Bronchial epithelial cell (primary cell): ENCODE results near the gene TMEM259. TPM values are rescaled to one million over a fixed set of nuclear protein-coding genes. Genes with fewer than 3 reads are reported as not detected.

ENCODE experiments used
- DNase-seq: peaks from one replicate; pipeline ENCODE4 v3.0.0-alpha.2; 2010; ENCODE audit warnings: low read depth
- FAIRE-seq: peaks from 2 replicates; lab custom pipeline; 2011; peaks lifted over from hg19 to GRCh38; lab: Jason Lieb, UNC
- H3K27me3 ChIP-seq: 2 replicates; pipeline ENCODE4 v1.5.1; 2011; ENCODE audit warnings: low read length; ENCODE audit not compliant: control insufficient read depth, insufficient read depth
- H3K36me3 ChIP-seq: 2 replicates; pipeline ENCODE4 v1.5.1; 2011; ENCODE audit warnings: low read length; ENCODE audit not compliant: control insufficient read depth, insufficient read depth
- H3K4me3 ChIP-seq: 2 replicates; pipeline ENCODE4 v1.5.1; 2011; ENCODE audit warnings: mild to moderate bottlenecking, low read depth, low read length, control low read depth
- total RNA-seq: library from RNA; depleted of rRNA; stranded (reverse); fragments of >200 nt; gene quantifications from 2 replicates; pipeline ENCODE4 v1.2.1, GENCODE V29; 2014
- TF ChIP-seq, protein P1 (sequence below): IDR thresholded peaks from 2 replicates; pipeline ENCODE4 v1.5.1; 2011; ENCODE audit warnings: mild to moderate bottlenecking, moderate library complexity, low read length, control low read depth, inconsistent platforms; ENCODE audit not compliant: insufficient read depth, severe bottlenecking

Gene TMEM259
- total RNA-seq, 1 donor from 2014 or later = 54.8 TPM

DNA sequence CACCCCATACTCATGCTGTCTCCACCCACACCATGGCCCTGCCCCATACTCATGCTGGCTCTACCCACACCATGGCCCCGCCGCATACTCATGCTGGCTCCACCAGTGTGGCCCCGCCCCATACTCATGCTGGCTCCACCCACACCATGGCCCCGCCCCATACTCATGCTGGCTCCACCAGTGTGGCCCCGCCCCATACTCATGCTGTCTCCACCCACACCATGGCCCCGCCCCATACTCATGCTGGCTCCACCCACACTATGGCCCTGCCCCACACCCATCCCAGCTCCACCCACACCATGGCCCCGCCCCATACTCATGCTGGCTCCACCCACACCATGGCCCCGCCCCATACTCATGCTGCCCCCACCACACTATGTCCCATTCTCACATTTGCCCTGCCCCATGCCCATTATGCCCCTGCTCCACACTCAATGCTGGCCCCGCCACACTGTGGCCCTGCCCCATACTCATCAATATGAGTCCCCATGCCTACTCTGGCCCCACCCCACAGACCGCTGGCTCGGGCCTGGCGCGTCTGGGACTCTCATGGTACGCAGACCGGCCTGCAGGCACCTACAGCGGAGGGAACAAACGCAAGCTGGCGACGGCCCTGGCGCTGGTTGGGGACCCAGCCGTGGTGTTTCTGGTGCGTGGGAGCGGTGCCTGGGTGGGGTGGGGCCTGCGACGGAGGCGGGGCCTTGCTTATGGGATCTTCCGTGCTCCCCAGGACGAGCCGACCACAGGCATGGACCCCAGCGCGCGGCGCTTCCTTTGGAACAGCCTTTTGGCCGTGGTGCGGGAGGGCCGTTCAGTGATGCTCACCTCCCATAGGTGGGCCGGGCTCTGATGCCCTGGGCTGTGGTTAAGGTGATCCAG lies 42.3 kb upstream of the TMEM259 start:
- TF ChIP-seq, protein P1, sequence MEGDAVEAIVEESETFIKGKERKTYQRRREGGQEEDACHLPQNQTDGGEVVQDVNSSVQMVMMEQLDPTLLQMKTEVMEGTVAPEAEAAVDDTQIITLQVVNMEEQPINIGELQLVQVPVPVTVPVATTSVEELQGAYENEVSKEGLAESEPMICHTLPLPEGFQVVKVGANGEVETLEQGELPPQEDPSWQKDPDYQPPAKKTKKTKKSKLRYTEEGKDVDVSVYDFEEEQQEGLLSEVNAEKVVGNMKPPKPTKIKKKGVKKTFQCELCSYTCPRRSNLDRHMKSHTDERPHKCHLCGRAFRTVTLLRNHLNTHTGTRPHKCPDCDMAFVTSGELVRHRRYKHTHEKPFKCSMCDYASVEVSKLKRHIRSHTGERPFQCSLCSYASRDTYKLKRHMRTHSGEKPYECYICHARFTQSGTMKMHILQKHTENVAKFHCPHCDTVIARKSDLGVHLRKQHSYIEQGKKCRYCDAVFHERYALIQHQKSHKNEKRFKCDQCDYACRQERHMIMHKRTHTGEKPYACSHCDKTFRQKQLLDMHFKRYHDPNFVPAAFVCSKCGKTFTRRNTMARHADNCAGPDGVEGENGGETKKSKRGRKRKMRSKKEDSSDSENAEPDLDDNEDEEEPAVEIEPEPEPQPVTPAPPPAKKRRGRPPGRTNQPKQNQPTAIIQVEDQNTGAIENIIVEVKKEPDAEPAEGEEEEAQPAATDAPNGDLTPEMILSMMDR = no peak
- Histone ChIP-seq H3K4me3 (no peak overlapping the region), H3K36me3 (peaks cover 2% of the 10 kb centered on the region), H3K27me3 (no peaks in the 10 kb centered on the region)
- FAIRE-seq (no peak), DNase-seq (no peak)

- Histone ChIP-seq H3K36me3 (peaks cover 2% of the 10 kb centered on the region), H3K27me3 (no peaks in the 10 kb centered on the region), H3K4me3 (no peak overlapping the region)
- DNase-seq (no peak), FAIRE-seq (no peak)
- TF ChIP-seq, protein P1 = no peak
Measured at GRCh38 chr19:1062387-1063029, 41.6 kb upstream of the TMEM259 start.

DNA sequence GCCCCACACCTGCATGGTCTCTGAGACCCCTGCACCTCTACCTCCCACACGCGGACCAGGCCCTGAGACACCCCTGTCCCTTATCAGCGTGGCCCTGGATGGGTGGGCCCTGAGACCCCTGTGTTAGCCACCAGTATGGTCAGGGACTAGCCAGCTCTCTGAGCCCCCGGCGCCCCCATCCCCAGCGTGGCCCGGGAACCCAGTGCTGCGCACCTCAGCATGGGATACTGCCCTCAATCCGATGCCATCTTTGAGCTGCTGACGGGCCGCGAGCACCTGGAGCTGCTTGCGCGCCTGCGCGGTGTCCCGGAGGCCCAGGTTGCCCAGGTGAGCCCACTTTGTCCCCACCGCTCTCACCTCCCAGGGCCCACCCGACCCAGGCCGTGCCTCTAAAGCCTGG lies 41.1 kb upstream of the TMEM259 start:
- Histone ChIP-seq H3K4me3 (no peak overlapping the region), H3K27me3 (no peaks in the 10 kb centered on the region), H3K36me3 (peaks cover 3% of the 10 kb centered on the region)
- DNase-seq = no peak
- TF ChIP-seq, protein P1 = no peak
- no peak for FAIRE-seq

- no peaks in the 10 kb centered on the region for H3K27me3 ChIP-seq
- H3K4me3 ChIP-seq = no peak overlapping the region
- FAIRE-seq (no peak), DNase-seq (no peak)
- peaks cover 13% of the 10 kb centered on the region for H3K36me3 ChIP-seq
- TF ChIP-seq, protein P1 = no peak
Measured at GRCh38 chr19:1060689-1061088, 39.8 kb upstream of the TMEM259 start.

DNA sequence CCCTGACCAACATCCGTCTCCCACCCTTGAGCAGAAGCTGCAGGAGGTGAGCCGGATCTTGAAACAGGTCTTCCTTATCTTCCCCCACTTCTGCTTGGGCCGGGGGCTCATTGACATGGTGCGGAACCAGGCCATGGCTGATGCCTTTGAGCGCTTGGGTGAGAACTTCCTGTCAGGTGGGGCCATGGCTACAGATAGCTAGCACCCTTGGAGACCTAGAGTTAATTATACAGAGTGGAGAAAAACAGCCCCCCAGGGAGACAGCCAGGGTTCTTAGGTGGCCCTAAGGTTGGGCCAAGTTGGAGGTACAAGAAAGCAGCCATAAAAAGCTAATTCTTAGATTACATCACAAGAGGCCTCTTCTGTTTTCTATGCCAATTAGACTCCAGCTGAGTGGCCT lies 37.2 kb upstream of the TMEM259 start:
- TF ChIP-seq, protein P1 = no peak
- FAIRE-seq (no peak), DNase-seq (no peak)
- peaks cover 13% of the 10 kb centered on the region for H3K36me3 ChIP-seq
- no peak overlapping the region for H3K4me3 ChIP-seq
- H3K27me3 ChIP-seq = no peaks in the 10 kb centered on the region
